Measurements from ENCODE around the gene MAP4K5.
"Not testable (repeated sequence)": the region's sequence is repeated elsewhere in the genome, so short reads cannot be mapped to it uniquely, and the experiment has no call there.

MAP4K5 gene

GRCh38 chr14:50531595-50532501 lies 521 bp downstream of the MAP4K5 start:
- no peak for DNase-seq

GRCh38 chr14:50530794-50531365 lies 1.5 kb downstream of the MAP4K5 start:
- DNase-seq = no peak

DNA sequence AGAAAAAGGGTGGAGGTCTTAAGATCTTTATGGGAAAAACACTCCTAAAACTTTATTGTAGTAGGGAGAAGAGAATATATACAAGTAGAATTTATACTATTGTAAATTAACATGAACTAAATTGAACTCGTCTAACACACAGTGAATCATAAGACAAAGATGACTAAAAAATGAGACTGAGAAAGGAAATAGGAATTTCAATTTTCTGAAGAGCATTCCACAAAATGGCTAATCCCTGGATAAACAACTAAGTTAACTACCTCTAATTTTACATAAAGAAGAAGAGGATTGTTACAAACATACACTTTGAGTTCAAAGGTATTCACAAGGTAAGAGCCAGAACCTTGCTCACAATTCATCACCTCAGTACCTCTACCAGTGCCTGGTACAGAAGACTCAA lies 2.0 kb downstream of the MAP4K5 start:
- DNase-seq = no peak

- DNase-seq = no peak
These were observed 2.8 kb downstream of the MAP4K5 start for GRCh38 chr14:50529288-50530179.

DNA sequence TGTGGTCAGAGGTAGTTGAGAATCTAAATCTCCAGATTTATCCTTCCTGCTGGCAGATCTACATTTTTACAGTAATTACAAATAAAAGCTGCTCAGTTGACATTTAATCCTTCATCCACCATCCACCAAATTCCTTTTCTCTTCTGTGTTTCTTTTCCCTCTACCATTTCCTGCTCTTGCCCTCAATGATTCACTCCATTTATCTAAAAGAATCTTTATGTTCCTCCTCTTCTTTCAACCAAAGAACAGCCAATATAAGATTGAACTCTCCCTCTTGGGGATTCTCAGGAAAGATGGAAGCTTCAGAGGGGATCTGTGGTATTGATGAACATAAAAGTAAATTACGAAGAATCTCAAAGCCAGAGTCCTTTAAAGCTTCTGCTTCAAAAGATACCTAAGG lies 4.4 kb downstream of the MAP4K5 start:
- DNase-seq = no peak

- no peak for DNase-seq
These were observed 7.4 kb downstream of the MAP4K5 start for GRCh38 chr14:50524731-50525515.

DNA sequence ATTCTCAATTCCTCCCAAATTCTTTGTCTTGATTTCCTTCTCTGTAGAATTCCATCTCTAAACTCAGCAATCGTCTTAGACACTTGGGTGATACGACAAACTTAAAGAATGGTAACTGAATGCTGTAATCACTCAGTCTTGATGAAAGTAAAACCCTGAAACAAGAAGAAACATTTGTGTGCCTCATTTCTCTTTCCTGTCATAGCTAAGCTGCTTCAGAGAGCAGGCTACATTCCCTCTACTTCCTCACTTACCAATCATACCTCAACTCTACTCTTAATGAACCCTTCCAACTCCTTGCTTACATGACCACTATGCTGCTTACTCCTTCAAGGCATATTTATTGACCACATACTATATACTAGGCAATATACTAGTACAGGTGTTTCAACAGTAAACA lies 8.3 kb downstream of the MAP4K5 start:
- DNase-seq = no peak

- no peak for DNase-seq
These were observed 8.9 kb downstream of the MAP4K5 start for GRCh38 chr14:50523271-50524041.

- no peak for DNase-seq
These were observed 10.4 kb downstream of the MAP4K5 start for GRCh38 chr14:50521912-50522341.

DNA sequence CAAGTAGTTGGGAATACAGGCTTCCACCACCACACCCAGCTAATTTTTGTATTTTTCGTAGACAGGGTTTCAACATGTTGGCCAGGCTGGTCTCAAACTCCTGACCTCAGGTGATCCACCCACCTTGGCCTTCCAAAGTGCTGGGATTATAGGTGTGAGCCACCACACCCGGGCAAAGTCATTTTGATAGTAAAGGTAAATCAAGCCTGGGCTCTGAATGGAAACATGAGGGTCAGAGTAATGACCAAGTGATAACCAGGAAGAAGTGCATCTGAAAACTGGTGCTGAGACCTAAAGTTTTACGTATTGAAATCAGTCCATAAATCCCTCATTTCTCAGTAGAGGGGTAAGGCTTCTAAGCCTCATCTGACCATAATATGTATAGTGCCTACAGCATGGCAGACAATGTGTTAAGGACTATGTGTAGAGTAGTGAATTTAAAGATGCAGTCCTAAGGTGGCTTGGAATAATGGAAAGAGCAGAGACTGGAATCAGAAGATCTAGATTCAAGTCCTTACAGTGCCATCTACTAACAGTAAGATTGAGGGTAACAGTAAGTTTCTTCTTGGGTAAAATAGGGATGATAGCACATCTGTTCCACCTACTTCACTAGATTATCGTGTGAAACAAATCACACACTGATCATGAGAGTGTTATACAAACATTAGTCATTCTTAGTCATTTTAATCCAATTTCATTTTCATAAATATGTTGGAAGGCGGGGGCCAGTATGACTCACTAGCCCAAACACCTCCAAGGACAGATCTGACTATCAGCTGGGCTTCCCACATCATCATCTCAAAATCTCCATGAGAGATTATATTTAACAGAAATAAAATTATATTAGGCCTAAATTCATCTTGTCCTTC lies 11.2 kb downstream of the MAP4K5 start:
- no peak for DNase-seq

DNA sequence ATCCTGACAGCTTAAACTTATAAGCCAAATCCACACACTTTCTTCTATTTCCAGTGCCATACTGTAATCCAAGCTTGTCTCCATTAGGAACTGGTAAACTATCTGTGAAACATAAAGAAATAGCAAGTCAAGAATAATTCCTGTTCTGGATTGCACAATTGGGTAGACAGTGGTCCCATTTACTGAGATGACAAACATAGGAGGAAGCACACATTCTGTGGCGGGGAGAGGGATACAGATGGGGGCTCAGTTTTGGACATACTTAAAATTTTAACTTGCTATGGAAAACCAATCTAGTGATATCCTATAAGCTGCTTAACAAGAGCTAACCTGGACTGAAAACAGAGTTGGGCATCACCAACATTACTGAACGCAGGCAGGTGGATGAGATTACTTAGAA lies 16.3 kb downstream of the MAP4K5 start:
- DNase-seq = no peak

DNA sequence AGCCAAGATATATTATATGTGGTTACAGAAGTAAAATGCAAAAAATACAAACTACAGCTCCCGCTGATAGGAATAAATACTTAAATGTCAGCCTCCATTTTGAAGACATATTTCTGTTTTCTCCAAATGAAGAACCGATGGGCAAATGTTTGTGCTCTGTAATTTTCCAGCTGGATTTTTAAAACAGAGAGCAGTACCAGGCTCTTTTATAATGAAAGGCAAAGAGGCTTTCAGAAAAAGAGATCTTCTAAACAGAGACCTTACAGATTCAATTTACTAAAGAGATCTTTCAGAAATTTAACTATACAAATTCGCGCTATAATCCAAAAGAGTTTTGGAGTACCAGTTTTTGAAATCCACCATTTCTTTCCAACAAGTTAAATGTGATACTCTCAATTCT lies 19.9 kb downstream of the MAP4K5 start:
- DNase-seq = no peak

DNA sequence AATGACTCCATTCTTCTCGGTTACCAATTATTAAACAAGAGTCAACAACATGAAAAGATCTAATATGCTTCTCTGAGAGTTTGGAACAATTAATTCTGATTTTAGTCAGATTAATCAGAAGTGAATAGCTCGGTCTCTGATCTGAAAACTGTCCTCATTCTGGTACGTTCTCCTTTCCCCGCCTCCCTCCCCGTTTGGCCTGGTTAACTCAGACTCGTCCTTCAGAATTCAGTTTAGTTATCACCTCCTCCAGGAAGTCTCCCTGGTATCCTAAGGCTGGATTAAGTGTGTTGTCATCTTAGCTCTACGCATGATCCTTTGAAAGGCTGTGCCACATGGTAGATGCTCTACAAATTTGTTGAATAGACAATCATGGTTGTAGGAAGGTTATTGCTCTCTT lies 22.2 kb downstream of the MAP4K5 start:
- no peak for DNase-seq

DNA sequence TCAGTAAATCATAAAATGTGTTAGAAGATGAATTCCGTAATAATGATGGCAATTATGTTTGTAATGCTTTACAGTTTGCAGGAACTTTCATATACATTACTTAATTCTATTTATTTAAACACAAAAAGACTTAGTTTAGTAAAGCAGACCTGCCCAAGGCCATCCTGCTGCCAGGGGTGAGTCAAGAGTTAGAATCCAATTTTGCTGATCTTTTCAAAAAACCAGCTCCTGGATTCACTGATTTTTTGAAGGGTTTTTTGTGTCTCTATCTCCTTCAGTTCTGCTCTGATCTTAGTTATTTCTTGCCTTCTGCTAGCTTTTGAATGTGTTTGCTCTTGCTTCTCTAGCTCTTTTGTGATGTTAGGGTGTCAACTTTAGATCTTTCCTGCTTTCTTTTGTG lies 25.3 kb downstream of the MAP4K5 start:
- DNase-seq = not testable (repeated sequence)

DNA sequence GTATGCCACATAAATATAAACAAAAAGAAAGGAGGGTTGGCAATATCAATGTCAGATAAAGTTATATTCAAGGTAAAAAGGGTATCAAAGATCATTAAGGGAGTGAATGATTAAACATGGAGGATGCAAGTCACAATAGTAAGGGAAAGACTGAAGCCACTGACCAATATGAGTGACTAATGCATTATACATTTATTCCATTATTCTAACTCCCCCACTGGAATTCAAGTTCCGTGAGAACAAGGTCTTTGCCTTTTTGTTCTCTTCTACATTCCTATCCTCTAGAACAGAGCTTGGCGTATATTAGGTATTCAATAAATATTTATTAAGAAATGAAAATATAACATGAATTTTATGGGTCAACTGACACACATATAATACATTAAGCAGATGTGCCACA lies 30.7 kb downstream of the MAP4K5 start:
- DNase-seq = no peak

DNA sequence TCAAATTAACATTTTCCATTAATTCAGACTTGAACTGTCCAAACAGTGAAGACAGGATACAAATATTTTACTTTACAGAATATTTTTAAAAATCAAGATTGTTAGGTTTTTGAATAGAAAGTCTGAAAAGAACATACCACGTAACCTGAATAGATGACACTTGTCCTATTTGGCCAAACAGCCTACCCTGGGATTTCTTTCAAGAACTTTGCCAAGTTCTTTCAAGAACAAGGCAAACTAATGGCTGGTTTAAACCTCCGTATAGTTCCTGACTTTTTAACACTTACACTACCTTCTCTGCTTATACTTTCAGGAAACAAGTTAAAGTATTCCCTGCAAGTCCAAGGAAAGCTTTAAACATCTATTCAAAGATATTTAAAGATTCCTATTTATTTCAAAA lies 35.0 kb downstream of the MAP4K5 start:
- no peak for DNase-seq

DNA sequence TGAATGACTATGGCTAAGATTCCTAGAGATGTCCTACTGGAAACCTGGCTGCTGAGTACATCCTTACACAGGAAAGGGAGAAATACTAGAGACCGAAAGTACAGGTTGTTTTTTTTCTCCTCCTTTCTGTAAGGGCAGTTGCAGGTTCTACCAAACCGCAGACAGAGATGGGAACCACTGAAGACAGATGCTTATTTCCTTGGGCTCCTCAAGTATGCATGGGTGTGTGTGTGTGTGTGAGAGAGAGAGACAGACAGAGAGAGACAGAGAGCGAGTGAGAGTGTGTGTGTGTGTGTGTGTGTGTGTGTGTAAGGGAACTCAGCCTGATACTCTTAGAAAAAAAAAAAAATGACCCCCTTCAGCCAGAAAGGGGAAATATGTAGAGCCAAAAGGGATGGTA lies 42.5 kb downstream of the MAP4K5 start:
- no peak for DNase-seq

- no peak for DNase-seq
These were observed 43.8 kb downstream of the MAP4K5 start for GRCh38 chr14:50488521-50488920.

DNA sequence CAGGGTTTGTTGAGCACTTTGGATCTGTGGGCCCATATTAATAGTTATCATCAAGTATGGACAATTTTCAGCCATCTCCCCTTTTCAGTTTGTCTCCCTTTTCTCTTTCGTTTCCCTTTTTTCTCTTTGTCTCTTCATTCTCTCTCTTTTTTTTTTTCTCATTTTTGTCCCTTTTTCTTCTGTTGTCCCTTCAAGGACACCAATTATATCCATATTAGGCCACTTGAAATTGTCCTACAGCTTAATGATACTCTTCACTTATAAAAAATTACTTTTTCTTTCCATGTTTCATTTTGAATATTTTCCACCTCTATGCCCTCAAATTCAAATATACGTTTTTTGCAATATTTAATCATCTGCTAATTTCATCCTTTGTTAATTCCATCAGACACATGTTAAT lies 53.3 kb downstream of the MAP4K5 start:
- no peak for DNase-seq

DNA sequence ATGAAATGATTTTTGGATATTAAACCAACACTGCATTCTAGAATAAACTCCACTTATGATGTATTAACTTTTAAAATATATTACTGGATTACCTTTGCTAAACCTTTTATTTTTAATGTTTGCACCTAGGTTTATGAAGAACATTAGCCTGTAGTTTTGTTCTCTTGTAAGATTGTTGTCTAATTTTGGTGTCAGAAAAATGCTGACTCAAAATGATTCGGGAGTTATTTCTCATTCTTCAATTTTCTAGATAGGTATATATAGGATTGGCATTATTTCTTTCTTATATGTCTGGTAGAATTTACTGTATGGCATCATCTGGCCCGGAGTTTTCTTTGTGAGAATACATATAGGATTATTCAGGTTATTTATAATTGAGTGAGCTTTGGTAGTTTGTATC lies 54.6 kb downstream of the MAP4K5 start:
- DNase-seq = no peak

GRCh38 chr14:50476134-50476533 lies 56.2 kb downstream of the MAP4K5 start:
- no peak for DNase-seq

Data from SHP77 treated with DMSO at 0.1 percent for 48 hours (cell line).